ENCODE results near the gene SLC24A4.

GRCh38 chr14:92525322-92526095 lies 202.5 kb downstream of the SLC24A4 start:
- TF ChIP-seq SETDB1 (IDR thresholded peaks at IDR 0.05; ENCODE audit: insufficient read length, low read length) (no peak), ZNF513 (tag by site-specific recombination; IDR thresholded peaks at IDR 0.05) (no peak), CTCF (tag by site-specific recombination; IDR thresholded peaks at IDR 0.05) (no peak), ZNF211 (tag by site-specific recombination; IDR thresholded peaks at IDR 0.05; ENCODE audit: low read depth) (no peak), SP2 (tag by site-specific recombination; IDR thresholded peaks at IDR 0.05) (no peak), ZNF114 (tag by site-specific recombination; IDR thresholded peaks at IDR 0.05) (no peak), ZNF274 (IDR thresholded peaks at IDR 0.05; ENCODE audit: low read length) (no peak), ZNF274 (tag by site-specific recombination; IDR thresholded peaks at IDR 0.05; ENCODE audit: borderline replicate concordance) (no peak)

Measured in HEK293 (cell line).